Activated T-cell treated with anti-CD3 and anti-CD28 coated beads, Interleukin-2, amount 50 U/mL, for 4 hours (primary cell): ENCODE measurements around the gene STRIP2. TPM values are rescaled to one million over a fixed set of nuclear protein-coding genes. Genes with fewer than 3 reads are reported as not detected.
"Not testable (repeated sequence)": the region's sequence is repeated elsewhere in the genome, so short reads cannot be mapped to it uniquely, and the experiment has no call there.

Source experiments
- ATAC-seq, 2 donors: fragments of 200-7000 bp; cut with Tn5 transposase; one replicate each; pipeline ENCODE4 v1.10.0; 2021
- DNase-seq: peaks from one replicate; pipeline ENCODE4 v3.0.0-alpha.2; 2020
- H3K27me3 Mint-ChIP-seq: one replicate; pipeline ENCODE4 v1.8.0; 2021; ENCODE audit warnings: low read depth, mixed read lengths
- H3K36me3 Mint-ChIP-seq: one replicate; pipeline ENCODE4 v1.8.0; 2022; ENCODE audit warnings: mixed read lengths; ENCODE audit not compliant: insufficient read depth
- H3K4me1 Mint-ChIP-seq: one replicate; pipeline ENCODE4 v1.8.0; 2021; ENCODE audit warnings: low read depth, mixed read lengths
- H3K4me3 Mint-ChIP-seq: one replicate; pipeline ENCODE4 v1.8.0; 2021; ENCODE audit warnings: mild to moderate bottlenecking, moderate library complexity, mixed read lengths
- H3K9me3 Mint-ChIP-seq: one replicate; pipeline ENCODE4 v1.8.0; 2021; ENCODE audit warnings: mixed read lengths
- total RNA-seq, 3 donors: library from RNA; stranded (reverse); gene quantifications; one replicate each; pipeline ENCODE4 v1.2.1, GENCODE V29; 2021

STRIP2 gene
- total RNA-seq, 3 donors from 2014 or later, result 51.6 to 64.1 (median 56.1) TPM

GRCh38 chr7:129502708-129503685 lies 68.8 kb downstream of the STRIP2 start:
- DNase-seq (peak; percentile 14), ATAC-seq (peak; percentile 31 to 35)
- Mint-ChIP-seq H3K27me3 (no peaks in the 10 kb centered on the region), H3K9me3 (no peaks in the 10 kb centered on the region), H3K4me3 (peak overlapping the region; percentile 82), H3K4me1 (peaks cover 14% of the 10 kb centered on the region), H3K36me3 (no peaks in the 10 kb centered on the region)

- Mint-ChIP-seq H3K27me3 (no peaks in the 10 kb centered on the region), H3K4me1 (peaks cover 14% of the 10 kb centered on the region), H3K9me3 (no peaks in the 10 kb centered on the region), H3K36me3 (no peaks in the 10 kb centered on the region), H3K4me3 (peak overlapping the region; percentile 82)
- DNase-seq (no peak), ATAC-seq (no peak)
Measured at GRCh38 chr7:129503725-129504124, 69.5 kb downstream of the STRIP2 start.

GRCh38 chr7:129512192-129512591 lies 78.0 kb downstream of the STRIP2 start:
- Mint-ChIP-seq H3K4me1 (no peaks in the 10 kb centered on the region), H3K36me3 (no peaks in the 10 kb centered on the region), H3K27me3 (no peaks in the 10 kb centered on the region)

GRCh38 chr7:129513546-129513945 lies 79.3 kb downstream of the STRIP2 start:
- no peaks in the 10 kb centered on the region for H3K27me3 Mint-ChIP-seq
- no peak for DNase-seq
- no peak for ATAC-seq
- H3K4me1 Mint-ChIP-seq, result no peaks in the 10 kb centered on the region
- H3K36me3 Mint-ChIP-seq, result no peaks in the 10 kb centered on the region
- H3K9me3 Mint-ChIP-seq, result no peaks in the 10 kb centered on the region
- no peak overlapping the region for H3K4me3 Mint-ChIP-seq

More at GRCh38 chr7:129512192-129512591, 78.0 kb downstream of the STRIP2 start:
- no peak overlapping the region for H3K4me3 Mint-ChIP-seq
- ATAC-seq, result no peak
- no peak for DNase-seq
- H3K9me3 Mint-ChIP-seq, result no peaks in the 10 kb centered on the region

- H3K4me3 Mint-ChIP-seq, result no peak overlapping the region
- no peaks in the 10 kb centered on the region for H3K4me1 Mint-ChIP-seq
- ATAC-seq (no peak), DNase-seq (no peak)
- H3K36me3 Mint-ChIP-seq, result no peaks in the 10 kb centered on the region
- no peaks in the 10 kb centered on the region for H3K9me3 Mint-ChIP-seq
- H3K27me3 Mint-ChIP-seq, result no peaks in the 10 kb centered on the region
Measured at GRCh38 chr7:129514683-129515082, 80.5 kb downstream of the STRIP2 start.

- Mint-ChIP-seq H3K4me1 (no peaks in the 10 kb centered on the region), H3K36me3 (no peaks in the 10 kb centered on the region), H3K4me3 (no peak overlapping the region), H3K27me3 (no peaks in the 10 kb centered on the region), H3K9me3 (no peaks in the 10 kb centered on the region)
- ATAC-seq (no peak), DNase-seq (no peak)
Measured at GRCh38 chr7:129515381-129515780, 81.1 kb downstream of the STRIP2 start.

GRCh38 chr7:129517931-129518330 lies 83.7 kb downstream of the STRIP2 start:
- Mint-ChIP-seq H3K27me3 (peaks cover 7% of the 10 kb centered on the region), H3K4me3 (no peak overlapping the region), H3K36me3 (no peaks in the 10 kb centered on the region), H3K4me1 (no peaks in the 10 kb centered on the region), H3K9me3 (no peaks in the 10 kb centered on the region)
- ATAC-seq, result no peak
- no peak for DNase-seq

- peaks cover 7% of the 10 kb centered on the region for H3K27me3 Mint-ChIP-seq
- no peak overlapping the region for H3K4me3 Mint-ChIP-seq
- no peak for ATAC-seq
- H3K4me1 Mint-ChIP-seq, result no peaks in the 10 kb centered on the region
- no peaks in the 10 kb centered on the region for H3K36me3 Mint-ChIP-seq
- DNase-seq, result no peak
- no peaks in the 10 kb centered on the region for H3K9me3 Mint-ChIP-seq
Measured at GRCh38 chr7:129519464-129519863, 85.2 kb downstream of the STRIP2 start.

GRCh38 chr7:129522088-129522970 lies 88.1 kb downstream of the STRIP2 start:
- Mint-ChIP-seq H3K4me1 (peaks cover 8% of the 10 kb centered on the region), H3K9me3 (no peaks in the 10 kb centered on the region), H3K4me3 (no peak overlapping the region), H3K27me3 (peaks cover 20% of the 10 kb centered on the region), H3K36me3 (no peaks in the 10 kb centered on the region)
- peak in 1 of 2 donors; percentile 18 for ATAC-seq
- DNase-seq, result no peak

GRCh38 chr7:129522971-129523340 lies 88.7 kb downstream of the STRIP2 start:
- Mint-ChIP-seq H3K9me3 (no peaks in the 10 kb centered on the region), H3K4me3 (no peak overlapping the region), H3K27me3 (peaks cover 20% of the 10 kb centered on the region), H3K36me3 (no peaks in the 10 kb centered on the region), H3K4me1 (peaks cover 8% of the 10 kb centered on the region)
- ATAC-seq (no peak), DNase-seq (no peak)

- H3K27me3 Mint-ChIP-seq, result peaks cover 20% of the 10 kb centered on the region
- H3K4me1 Mint-ChIP-seq, result peaks cover 8% of the 10 kb centered on the region
- H3K36me3 Mint-ChIP-seq, result no peaks in the 10 kb centered on the region
- no peak overlapping the region for H3K4me3 Mint-ChIP-seq
- no peak for DNase-seq
- ATAC-seq, result no peak
- H3K9me3 Mint-ChIP-seq, result no peaks in the 10 kb centered on the region
Measured at GRCh38 chr7:129523924-129524323, 89.7 kb downstream of the STRIP2 start.

- not testable (repeated sequence) for H3K9me3 Mint-ChIP-seq, H3K4me3 Mint-ChIP-seq, DNase-seq, H3K4me1 Mint-ChIP-seq, ATAC-seq, H3K36me3 Mint-ChIP-seq
- H3K27me3 Mint-ChIP-seq, result peaks cover 20% of the 10 kb centered on the region
Measured at GRCh38 chr7:129524405-129524804, 90.2 kb downstream of the STRIP2 start.

GRCh38 chr7:129525225-129525862 lies 91.1 kb downstream of the STRIP2 start:
- H3K9me3 Mint-ChIP-seq, result no peaks in the 10 kb centered on the region
- H3K27me3 Mint-ChIP-seq, result peaks cover 20% of the 10 kb centered on the region
- no peaks in the 10 kb centered on the region for H3K36me3 Mint-ChIP-seq
- peak overlapping the region; percentile 8 for H3K4me3 Mint-ChIP-seq
- DNase-seq (no peak), ATAC-seq (no peak)
- peaks cover 8% of the 10 kb centered on the region for H3K4me1 Mint-ChIP-seq

- DNase-seq, result no peak
Measured at GRCh38 chr7:129529643-129530042, 95.4 kb downstream of the STRIP2 start.

More at GRCh38 chr7:129529643-129530042, 95.4 kb downstream of the STRIP2 start:
- H3K9me3 Mint-ChIP-seq, result no peaks in the 10 kb centered on the region
- H3K4me1 Mint-ChIP-seq, result peaks cover 13% of the 10 kb centered on the region
- no peaks in the 10 kb centered on the region for H3K36me3 Mint-ChIP-seq
- H3K4me3 Mint-ChIP-seq, result no peak overlapping the region
- no peak for ATAC-seq
- H3K27me3 Mint-ChIP-seq, result peaks cover 13% of the 10 kb centered on the region
